WTC11 (cell line): ENCODE results near the gene IL36A.

Experiments used
- CREM ChIP-seq: sonication (generic); formaldehyde crosslinking; IDR thresholded peaks from 2 replicates; pipeline ENCODE4 v1.8.1; 2022; ENCODE audit warnings: mild to moderate bottlenecking, missing genetic modification reagents, moderate library complexity
- CTCF ChIP-seq: fragments of 200-600 bp; IDR thresholded peaks from 2 replicates; pipeline ENCODE4 v1.8.0; 2022; ENCODE audit warnings: antibody characterized with exemption
- E2F5 ChIP-seq: sonication (generic); formaldehyde crosslinking; IDR thresholded peaks from 2 replicates; pipeline ENCODE4 v1.8.1; 2022; ENCODE audit warnings: mild to moderate bottlenecking, moderate library complexity, missing genetic modification reagents

DNA sequence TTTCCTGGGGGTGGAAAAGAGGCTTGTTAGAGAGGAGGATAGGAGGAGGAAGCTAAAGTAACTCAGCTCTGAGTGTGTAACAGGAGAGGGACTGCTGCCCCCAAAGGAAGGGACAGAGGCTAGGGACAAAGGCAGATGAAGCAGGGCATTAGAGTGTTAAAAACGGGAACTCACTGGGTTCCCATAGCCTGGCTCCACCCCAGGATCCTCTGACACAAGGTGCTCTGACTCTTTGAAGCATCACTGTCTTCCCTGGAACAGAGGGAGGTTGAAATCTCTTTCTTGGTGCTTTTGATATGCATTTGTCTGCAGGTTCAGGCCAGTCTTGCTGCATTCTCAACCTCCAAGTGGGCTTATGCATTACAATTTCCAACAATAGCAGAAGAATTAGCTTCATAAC is 22.9 kb downstream of the IL36A start:
- no peak for TF ChIP-seq CTCF
- TF ChIP-seq CREM (CRISPR knock-in tag) = no peak
- TF ChIP-seq E2F5 (CRISPR knock-in tag) = no peak
